ENCODE results near the gene DYTN.

DYTN gene

DNA sequence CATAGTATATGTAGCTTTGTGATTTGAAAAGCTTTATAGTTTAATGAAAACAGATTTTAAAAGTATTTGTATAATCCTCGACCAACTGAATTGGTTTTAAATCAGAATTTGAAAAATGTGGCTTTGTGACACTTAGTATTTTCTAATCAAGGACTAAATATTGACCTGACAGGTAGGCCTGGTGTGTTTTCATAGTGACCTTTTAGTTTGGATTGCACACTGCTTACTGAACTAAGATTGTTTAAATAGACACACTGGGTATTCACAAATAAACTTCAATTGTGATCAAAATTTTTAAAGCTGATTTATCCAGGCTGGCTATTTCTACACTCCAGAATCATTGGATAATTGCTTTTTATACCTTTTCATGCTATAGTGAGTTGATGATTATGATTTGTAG lies 107.7 kb downstream of the DYTN start:
- no peak for DNase-seq

DNA sequence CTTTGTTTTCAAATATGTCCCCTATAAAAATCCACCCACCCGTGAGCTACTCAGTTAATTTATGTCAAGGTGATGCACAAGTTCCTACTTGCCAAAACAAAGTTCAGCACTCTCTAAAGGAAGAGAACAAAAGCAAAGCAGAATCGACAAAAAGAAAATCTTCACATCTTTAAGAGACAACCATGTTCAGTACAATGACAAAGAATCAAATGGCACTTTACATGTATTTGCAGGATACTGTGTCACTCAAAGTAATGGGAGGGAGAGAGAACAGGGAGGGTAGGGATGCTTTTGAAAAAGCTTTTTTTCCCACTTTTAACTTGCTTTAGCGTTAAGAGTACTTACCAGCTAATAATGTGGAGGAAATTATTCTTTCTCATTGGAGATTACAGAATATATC lies 115.0 kb downstream of the DYTN start:
- no peak for DNase-seq

Data from NCI-H187 (cell line).